Measurements from ENCODE around the gene FZD2. TPM values are rescaled to one million over a fixed set of nuclear protein-coding genes. Genes with fewer than 3 reads are reported as not detected.
"Not testable (repeated sequence)": the region's sequence is repeated elsewhere in the genome, so short reads cannot be mapped to it uniquely, and the experiment has no call there.

FZD2 gene
- total and polyA plus RNA-seq, 2 of the 13 experiments (the other 11 are each of a cell fraction or from before 2014, with no cell fraction given), result 0.07 to 0.13 TPM

DNA sequence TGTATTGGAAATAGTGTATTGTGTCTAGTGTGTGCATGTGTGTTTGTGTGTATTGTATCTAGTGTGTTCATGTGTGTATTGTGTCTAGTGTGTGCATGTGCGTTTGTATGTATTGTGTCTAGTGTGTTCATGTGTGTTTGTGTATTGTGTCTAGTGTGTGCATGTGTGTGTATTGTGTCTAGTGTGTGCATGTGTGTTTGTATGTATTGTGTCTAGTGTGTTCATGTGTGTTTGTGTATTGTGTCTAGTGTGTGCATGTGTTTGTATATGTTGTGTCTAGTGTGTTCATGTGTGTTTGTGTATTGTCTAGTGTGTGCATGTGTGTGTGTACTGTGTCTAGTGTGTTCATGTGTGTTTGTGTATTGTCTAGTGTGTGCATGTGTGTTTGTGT lies 32.8 kb downstream of the FZD2 start (continued):
- TF ChIP-seq, protein P1, sequence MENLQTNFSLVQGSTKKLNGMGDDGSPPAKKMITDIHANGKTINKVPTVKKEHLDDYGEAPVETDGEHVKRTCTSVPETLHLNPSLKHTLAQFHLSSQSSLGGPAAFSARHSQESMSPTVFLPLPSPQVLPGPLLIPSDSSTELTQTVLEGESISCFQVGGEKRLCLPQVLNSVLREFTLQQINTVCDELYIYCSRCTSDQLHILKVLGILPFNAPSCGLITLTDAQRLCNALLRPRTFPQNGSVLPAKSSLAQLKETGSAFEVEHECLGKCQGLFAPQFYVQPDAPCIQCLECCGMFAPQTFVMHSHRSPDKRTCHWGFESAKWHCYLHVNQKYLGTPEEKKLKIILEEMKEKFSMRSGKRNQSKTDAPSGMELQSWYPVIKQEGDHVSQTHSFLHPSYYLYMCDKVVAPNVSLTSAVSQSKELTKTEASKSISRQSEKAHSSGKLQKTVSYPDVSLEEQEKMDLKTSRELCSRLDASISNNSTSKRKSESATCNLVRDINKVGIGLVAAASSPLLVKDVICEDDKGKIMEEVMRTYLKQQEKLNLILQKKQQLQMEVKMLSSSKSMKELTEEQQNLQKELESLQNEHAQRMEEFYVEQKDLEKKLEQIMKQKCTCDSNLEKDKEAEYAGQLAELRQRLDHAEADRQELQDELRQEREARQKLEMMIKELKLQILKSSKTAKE (CRISPR knock-in tag; IDR thresholded peaks at IDR 0.05; ENCODE audit: borderline replicate concordance), result 0 out of 2 replicates have a peak, but pooled peaks have one; percentile 10
- TF ChIP-seq FOXA1 (IDR thresholded peaks at IDR 0.05), result peak; percentile 57; the same call in 1 of the 2 replicates
- TF ChIP-seq FOXA1, SP1, ATF7, SOX6 (CRISPR knock-in tag; IDR thresholded peaks at IDR 0.05): not testable (repeated sequence)
- TF ChIP-seq, protein P2, sequence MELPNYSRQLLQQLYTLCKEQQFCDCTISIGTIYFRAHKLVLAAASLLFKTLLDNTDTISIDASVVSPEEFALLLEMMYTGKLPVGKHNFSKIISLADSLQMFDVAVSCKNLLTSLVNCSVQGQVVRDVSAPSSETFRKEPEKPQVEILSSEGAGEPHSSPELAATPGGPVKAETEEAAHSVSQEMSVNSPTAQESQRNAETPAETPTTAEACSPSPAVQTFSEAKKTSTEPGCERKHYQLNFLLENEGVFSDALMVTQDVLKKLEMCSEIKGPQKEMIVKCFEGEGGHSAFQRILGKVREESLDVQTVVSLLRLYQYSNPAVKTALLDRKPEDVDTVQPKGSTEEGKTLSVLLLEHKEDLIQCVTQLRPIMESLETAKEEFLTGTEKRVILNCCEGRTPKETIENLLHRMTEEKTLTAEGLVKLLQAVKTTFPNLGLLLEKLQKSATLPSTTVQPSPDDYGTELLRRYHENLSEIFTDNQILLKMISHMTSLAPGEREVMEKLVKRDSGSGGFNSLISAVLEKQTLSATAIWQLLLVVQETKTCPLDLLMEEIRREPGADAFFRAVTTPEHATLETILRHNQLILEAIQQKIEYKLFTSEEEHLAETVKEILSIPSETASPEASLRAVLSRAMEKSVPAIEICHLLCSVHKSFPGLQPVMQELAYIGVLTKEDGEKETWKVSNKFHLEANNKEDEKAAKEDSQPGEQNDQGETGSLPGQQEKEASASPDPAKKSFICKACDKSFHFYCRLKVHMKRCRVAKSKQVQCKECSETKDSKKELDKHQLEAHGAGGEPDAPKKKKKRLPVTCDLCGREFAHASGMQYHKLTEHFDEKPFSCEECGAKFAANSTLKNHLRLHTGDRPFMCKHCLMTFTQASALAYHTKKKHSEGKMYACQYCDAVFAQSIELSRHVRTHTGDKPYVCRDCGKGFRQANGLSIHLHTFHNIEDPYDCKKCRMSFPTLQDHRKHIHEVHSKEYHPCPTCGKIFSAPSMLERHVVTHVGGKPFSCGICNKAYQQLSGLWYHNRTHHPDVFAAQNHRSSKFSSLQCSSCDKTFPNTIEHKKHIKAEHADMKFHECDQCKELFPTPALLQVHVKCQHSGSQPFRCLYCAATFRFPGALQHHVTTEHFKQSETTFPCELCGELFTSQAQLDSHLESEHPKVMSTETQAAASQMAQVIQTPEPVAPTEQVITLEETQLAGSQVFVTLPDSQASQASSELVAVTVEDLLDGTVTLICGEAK (IDR thresholded peaks at IDR 0.05), result peak; percentile 36
- TF ChIP-seq, protein P2 (CRISPR knock-in tag; IDR thresholded peaks at IDR 0.05), result not testable (repeated sequence)
- TF ChIP-seq, protein P3, sequence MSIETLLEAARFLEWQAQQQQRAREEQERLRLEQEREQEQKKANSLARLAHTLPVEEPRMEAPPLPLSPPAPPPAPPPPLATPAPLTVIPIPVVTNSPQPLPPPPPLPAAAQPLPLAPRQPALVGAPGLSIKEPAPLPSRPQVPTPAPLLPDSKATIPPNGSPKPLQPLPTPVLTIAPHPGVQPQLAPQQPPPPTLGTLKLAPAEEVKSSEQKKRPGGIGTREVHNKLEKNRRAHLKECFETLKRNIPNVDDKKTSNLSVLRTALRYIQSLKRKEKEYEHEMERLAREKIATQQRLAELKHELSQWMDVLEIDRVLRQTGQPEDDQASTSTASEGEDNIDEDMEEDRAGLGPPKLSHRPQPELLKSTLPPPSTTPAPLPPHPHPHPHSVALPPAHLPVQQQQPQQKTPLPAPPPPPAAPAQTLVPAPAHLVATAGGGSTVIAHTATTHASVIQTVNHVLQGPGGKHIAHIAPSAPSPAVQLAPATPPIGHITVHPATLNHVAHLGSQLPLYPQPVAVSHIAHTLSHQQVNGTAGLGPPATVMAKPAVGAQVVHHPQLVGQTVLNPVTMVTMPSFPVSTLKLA (IDR thresholded peaks at IDR 0.05), result peak; percentile 87
- peak; percentile 58; the same call in 1 of the 2 replicates for TF ChIP-seq SP1 (IDR thresholded peaks at IDR 0.05)
- 0 out of 2 replicates have a peak, but pooled peaks have one; percentile 3 for TF ChIP-seq ATF7 (IDR thresholded peaks at IDR 0.05)
- TF ChIP-seq, protein P4, sequence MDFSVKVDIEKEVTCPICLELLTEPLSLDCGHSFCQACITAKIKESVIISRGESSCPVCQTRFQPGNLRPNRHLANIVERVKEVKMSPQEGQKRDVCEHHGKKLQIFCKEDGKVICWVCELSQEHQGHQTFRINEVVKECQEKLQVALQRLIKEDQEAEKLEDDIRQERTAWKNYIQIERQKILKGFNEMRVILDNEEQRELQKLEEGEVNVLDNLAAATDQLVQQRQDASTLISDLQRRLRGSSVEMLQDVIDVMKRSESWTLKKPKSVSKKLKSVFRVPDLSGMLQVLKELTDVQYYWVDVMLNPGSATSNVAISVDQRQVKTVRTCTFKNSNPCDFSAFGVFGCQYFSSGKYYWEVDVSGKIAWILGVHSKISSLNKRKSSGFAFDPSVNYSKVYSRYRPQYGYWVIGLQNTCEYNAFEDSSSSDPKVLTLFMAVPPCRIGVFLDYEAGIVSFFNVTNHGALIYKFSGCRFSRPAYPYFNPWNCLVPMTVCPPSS (IDR thresholded peaks at IDR 0.05), result peak; percentile 83; the same call in 1 of the 2 replicates
- TF ChIP-seq PHB2 (IDR thresholded peaks at IDR 0.05; ENCODE audit: partially characterized antibody), result peak; percentile 90
- TF ChIP-seq SOX6 (IDR thresholded peaks at IDR 0.05), result peak; percentile 56; the same call in 1 of the 2 replicates
- 0 out of 2 replicates have a peak, but pooled peaks have one; percentile 21 for TF ChIP-seq RAD51 (IDR thresholded peaks at IDR 0.05; ENCODE audit: borderline replicate concordance)
- TF ChIP-seq NBN (conservative IDR thresholded peaks at IDR 0.05), result peak; percentile 93
